Stimulated activated CD4-positive, alpha-beta T cell treated with anti-CD3 and anti-CD28 coated beads, Interleukin-15, amount 100 ng/mL, for 1 hour (primary cell): ENCODE data around the gene WASF1.

Experiments
- DNase-seq, 2 donors: peaks; one replicate each; pipeline ENCODE4 v3.0.0-alpha.2; 2020; ENCODE audit warnings: low read depth in 1 of 2, low spot score in 1 of 2

The WASF1 gene

DNA sequence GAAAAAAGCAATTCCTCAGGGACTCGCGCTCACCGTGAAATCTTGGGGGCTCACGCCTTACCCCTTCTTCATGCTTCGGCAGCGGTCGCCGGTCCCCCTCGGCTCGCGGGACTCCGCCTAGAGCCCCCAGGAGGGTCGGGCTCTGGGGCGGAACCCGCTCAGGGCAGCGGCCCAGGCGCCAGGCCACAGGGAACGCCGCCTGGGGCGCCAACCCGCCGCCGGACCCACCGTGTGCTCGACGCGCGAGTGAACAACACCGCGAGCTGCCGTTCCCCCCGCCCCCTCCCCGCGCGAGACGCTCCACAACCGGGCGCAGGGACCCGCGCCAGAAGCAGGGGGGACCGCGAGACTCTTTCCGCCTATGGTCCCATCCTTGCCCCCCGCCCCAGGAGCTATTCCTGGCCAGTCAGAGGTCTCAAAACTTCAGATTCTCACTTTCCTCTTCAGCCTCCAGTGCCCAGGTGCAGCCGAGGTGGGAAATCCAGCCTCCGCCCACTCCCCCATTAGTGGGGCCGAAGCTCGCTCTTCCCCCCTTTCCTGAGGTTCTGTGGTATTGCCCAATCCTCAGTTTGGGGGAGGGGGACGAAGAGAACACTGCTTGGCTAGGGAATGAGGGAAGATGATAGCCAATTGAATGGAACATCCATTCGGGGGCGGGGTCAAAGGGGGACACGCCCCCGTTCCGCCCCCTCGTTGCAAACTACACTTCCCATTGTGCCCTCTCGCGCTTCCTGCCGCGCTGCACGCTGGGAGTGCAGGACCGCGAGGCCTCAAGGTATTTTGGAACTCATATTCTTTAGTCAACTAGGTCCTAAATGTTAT lies at the start of gene WASF1:
Gene WASF1 (minus strand): TSS at position 265 of the 822 bp plus-strand sequence. CDS start 52,069 bp downstream, outside the sequence.
- peak; percentile 81 to 83 for DNase-seq

GRCh38 chr6:110226261-110226660 lies 46.8 kb upstream of the WASF1 start:
- DNase-seq = no peak

DNA sequence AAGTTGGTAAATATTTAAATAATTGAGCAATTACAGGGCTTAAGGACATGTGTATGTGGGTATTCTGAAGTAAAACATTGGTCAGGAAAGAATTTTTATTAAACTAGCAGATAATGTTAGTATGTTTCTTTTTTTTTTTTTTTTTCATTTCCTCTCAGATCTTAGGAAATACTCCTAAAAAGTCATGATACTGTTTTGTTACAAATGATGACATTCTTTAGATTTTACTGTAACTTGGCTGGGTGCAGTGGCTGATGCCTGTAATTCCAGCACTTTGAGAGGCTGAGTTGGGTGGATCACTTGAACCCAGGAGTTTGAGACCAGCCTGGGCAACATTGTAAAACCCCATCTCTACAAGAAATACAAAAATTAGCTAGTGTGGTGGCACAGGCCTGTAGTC lies 42.3 kb upstream of the WASF1 start:
- DNase-seq = no peak

DNA sequence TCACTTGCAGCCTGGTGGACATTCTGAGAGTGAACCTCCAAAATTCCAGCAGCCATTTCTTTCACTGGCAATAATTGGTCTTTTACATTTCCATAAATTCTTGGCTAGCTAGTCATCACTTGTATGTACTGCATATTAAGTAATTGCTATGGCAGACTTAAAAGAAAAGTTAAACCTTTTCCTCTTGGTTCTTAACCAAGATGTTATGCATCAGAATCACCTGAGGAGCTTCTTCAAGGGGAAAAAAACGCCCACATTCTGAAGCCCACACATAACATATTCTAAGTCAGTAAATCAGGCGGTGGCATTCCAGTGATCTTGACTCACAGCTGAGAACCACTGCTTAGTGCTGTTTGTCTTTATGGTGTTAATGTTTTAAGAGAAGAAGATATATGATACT lies 37.8 kb upstream of the WASF1 start:
- DNase-seq = no peak

- no peak for DNase-seq
Measured at GRCh38 chr6:110216140-110216539, 36.7 kb upstream of the WASF1 start.

DNA sequence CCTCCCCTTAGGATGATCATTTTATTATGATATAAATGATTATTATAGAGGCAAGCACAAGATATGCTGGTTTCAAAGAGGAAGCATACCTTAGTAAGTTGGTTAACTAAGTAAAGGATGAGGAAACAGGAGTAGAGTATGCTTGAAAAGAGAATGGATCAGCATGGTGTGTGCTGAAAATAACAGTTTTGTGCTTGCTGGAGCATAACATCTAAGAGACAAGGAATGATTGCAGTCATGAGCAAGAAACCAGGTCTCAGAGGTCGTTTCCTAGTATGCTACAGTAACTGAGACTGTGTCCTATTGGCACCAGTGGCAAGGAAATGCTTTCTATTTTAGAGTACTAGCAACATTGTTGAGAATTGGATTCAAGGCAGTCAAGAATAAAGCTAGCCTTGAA lies 34.9 kb upstream of the WASF1 start:
- no peak for DNase-seq

- no peak for DNase-seq
Measured at GRCh38 chr6:110211753-110212152, 32.3 kb upstream of the WASF1 start.

DNA sequence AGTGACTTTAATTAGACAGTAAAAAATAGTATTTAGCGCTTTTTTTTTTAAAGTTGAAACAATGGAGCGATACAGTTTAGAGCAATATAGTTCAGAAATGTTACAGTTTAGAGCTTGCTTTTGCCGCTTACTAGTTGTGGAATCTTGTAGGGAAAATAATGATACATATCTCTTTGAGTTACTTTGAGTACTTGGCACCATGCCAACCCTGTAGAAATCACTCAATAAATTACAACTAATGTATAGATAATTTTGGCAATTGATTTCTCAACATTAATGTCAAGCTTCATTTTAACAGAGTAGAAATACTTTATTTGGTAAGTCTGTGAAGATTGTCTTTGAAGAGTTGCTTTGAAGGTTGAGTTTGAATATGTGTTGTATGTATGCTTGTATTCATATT lies 28.2 kb upstream of the WASF1 start:
- DNase-seq = no peak

DNA sequence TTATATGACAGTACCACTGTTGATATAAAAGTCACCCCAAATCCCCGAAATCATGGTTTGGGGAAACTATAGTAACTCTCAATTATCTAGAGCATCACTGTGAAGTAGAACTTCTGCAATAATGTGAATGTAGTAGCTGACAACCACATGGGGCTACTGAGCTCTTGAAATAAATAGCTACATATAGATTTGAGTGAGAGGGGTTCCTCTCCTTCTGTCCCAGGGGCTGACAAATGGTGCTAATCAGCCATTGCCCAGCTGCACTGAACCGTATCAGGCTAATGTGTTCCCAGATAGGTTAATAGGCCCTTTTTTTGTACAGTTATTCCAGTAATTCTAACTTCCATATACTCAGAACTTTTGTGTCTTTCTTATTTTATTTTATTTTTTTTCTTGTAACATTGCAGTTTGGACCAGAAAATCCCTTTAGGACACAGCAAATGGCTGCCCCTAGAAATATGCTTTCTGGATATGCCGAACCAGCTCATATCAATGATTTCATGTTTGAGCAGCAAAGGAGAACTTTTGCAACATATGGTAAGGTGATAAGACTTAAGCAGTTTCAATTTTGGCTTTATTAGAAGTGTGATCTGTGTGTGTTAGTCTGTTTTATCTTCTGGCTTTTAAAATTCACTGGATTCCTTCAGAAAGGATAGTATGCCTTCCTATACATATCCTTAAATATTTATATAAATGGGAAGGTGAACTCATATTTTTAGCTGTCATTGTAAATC lies 21.8 kb upstream of the WASF1 start:
- DNase-seq = no peak

GRCh38 chr6:110198561-110198960 lies 19.1 kb upstream of the WASF1 start:
- no peak for DNase-seq

DNA sequence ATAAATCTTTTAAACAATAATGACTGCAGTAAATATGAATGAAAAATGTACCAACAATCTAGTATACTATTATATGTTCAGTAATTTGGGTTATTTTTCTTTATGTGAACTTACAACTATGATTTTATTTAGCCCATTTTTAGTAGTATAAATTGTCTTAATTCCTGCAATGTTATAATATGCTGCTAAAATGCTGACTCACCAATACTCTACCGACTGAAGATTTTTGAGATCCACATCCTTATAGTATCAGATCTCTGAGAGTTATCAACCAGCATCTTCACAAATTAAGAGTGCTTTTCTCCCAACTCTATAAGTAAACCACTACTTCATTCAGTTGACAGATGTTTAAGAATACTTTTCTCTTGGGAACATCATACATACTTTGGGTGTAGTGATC lies 17.4 kb upstream of the WASF1 start:
- DNase-seq = no peak

DNA sequence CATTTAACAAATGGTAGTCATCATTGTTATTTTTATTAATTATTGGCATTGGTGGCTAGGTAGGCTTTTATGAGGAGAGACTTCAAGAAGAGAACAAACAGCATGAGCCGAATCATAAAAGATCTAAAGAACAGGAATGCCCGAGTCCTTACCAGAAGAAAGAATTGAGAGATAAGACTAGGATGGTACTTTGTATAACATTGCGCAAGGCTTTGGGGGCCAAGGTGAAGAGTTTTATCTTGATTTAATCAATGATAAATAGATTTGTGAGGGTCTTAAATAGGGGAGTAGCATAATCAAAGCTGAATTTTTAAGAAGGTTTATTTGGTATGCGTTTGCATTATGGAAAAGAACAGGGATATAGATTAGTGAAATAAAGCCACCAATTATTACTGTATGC lies 16.2 kb upstream of the WASF1 start:
- no peak for DNase-seq

DNA sequence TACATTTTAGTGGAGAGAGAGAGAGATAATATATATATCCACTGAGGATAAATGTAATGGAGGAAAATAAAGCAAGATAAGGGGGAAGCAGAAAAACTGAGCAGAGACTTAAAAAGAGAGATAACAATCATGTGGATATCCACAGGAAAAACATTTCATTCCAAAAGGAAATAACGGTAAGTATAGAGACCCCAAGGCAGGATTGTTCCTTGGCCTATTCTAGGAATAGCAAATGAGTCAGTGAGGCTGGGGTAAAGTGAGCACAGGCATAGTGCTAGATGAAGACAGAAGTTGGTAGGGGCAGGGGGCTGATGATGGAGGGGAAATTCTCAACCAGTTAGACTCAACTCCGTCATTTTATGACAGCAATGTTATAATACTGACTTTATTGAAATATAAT lies 12.0 kb upstream of the WASF1 start:
- no peak for DNase-seq

DNA sequence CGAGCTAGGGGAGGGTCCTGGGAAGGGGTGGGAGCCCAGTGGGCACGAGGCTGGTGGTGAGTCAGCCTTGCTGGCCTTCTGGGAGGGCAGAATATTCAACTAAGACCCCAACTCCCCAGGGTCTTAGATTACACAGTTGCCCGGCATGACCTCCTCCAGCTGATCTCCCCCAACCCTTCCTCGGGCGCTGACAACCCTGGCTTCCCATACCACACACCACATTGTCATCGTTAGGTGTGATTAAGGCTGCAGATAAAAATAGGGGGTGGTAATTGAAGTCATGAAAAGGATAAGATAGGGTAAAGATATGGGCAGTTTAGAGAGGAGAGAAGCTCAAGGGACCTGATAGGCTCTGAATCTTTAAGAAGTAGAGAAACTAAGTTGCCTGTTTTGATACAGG lies 11.3 kb upstream of the WASF1 start:
- no peak for DNase-seq

GRCh38 chr6:110188791-110189190 lies 9.3 kb upstream of the WASF1 start:
- DNase-seq = no peak

DNA sequence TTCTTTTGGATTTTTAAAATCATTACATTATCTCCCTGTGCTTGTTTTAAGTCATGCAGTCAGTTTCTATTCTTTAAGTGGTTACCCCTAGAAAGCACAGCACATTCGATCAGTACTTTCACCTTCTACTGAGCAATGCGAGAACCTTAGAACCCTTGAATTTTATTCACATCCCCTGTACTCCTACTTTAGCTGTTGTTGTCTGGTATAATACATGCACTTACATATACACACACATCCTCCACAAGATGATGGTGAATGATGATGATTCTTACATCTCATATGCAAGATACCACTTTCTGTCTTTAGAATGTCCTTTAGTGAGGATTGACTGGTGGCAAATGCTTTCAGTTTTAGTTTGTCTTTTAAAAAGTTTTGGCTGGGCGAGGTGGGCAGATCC lies 6.4 kb upstream of the WASF1 start:
- DNase-seq = no peak

GRCh38 chr6:110183292-110183885 lies 3.9 kb upstream of the WASF1 start:
- DNase-seq = no peak

- no peak for DNase-seq
Measured at GRCh38 chr6:110181131-110182030, 1.9 kb upstream of the WASF1 start.

DNA sequence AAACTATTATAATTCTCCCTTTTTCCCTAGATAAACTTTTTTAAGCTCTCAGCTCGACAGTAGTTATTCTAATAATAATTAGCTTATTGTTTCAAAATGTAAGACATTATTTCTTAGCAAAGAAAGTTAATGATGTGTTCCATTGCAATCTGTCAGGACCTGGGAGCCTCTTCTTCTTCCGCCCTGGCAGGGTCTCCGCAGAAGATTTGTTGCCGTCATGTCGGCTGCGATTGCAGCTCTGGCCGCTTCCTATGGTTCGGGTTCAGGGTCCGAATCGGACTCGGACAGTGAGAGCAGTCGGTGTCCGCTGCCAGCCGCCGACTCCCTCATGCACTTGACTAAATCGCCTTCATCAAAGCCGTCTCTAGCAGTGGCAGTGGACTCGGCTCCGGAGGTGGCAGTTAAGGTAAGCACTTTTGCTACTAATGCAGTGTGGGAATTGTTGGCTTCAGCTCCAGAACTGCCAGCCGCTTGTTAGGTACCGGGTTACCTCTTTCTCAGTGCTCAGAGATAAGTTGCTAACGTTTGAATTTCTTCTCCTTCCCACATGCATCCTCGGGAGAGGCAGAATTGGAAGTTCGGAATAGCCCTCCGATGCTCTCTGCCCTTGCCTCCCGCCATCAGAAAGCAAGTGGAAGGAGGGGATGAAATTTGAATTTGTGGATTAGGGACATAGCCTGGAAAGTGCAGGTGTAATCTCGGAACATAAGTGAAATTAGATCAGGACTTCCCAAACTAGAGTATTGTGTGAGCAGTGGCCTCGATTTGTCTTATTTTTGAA lies 948 bp upstream of the WASF1 start, which contains the start of gene CDC40:
Gene CDC40 (plus strand): TSS at position 200 of the 781 bp plus-strand sequence. CDS start 18 bp downstream, at position 218.
- peak; percentile 20 to 33 for DNase-seq
